Measurements from ENCODE around the gene MYCN.
"Not testable (repeated sequence)": the region's sequence is repeated elsewhere in the genome, so short reads cannot be mapped to it uniquely, and the experiment has no call there.

The MYCN gene

DNA sequence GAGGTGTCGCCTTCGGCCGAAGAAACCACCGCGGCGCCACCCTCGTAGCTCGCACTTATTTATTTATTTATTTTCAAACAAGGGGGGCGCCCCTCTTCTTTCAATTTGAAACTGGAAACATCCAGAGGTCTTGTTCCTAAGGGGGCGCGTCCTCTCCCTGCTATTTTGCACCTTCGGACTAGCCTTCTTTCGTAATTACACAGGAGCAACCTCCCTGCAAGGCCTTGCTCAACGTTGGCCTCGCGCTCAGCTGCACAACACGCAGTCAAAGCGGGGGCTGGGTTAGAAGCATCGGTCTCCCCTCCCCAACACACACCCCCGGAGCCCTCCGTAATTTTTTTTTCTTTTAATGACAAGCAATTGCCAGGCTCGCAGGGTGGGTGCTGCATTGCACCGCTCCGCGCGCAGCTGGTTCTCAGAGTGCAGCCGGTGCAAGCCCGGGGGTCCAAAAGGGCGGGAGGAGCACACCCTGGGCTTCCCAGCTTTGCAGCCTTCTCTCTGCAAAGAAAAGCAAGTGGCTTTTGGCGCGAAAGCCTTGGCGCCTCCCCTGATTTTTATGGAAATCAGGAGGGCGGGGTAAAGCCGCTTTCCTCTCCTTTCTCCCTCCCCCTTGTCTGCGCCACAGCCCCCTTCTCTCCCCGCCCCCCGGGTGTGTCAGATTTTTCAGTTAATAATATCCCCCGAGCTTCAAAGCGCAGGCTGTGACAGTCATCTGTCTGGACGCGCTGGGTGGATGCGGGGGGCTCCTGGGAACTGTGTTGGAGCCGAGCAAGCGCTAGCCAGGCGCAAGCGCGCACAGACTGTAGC is at the start of gene MYCN:
TSS of gene MYCN (plus strand) at position 697 of the 807 bp plus-strand sequence. CDS start 1,515 bp downstream, outside the sequence.
- DNase-seq, result peak; percentile 17 to 37 (median 25)

DNA sequence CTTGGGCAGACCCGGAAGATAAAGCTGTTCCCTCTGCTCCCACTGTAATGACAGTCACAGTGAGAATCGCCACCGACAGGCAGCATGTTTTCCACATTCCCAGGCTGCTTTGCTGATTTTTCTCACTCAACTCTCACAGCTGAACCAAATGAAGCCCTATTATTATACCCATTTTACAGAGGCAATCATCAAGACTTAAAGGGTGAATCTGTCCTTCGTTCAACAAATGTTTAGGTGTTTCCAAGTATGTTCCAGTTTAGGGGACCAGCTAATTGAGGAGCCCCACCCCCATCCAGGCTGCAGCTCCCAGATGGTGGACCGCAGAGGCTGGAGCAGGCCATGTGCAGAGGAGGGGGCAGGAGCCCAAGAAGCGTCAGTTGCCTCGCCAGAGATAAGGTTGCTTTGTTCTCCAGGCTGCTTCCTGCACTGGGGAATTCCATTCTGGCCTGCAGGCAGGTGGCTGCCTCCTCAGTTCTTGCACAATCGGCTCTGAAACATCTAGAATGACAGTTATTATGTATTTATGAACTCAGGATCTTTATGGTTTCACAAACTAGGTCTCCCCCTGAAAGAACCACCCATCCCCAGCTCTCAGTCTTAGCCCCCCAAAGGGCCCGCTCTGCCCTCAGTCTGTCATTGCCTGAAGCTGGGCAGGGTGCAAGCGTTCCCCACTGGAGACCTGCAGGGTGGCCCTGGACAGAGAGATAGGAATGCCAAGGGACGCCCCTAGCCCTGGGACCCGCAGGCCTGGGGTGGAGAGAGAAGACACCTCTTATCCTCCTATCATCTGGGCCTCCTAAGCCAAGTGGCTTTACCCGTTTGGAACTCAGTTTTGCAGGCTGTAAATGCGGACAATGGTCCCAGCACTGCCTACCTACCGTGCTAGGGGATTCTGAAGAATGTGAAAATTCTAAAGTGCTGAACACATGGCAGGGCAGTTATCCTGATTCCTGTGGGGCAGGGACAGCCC is 49.1 kb upstream of the MYCN start:
- no peak for DNase-seq

DNA sequence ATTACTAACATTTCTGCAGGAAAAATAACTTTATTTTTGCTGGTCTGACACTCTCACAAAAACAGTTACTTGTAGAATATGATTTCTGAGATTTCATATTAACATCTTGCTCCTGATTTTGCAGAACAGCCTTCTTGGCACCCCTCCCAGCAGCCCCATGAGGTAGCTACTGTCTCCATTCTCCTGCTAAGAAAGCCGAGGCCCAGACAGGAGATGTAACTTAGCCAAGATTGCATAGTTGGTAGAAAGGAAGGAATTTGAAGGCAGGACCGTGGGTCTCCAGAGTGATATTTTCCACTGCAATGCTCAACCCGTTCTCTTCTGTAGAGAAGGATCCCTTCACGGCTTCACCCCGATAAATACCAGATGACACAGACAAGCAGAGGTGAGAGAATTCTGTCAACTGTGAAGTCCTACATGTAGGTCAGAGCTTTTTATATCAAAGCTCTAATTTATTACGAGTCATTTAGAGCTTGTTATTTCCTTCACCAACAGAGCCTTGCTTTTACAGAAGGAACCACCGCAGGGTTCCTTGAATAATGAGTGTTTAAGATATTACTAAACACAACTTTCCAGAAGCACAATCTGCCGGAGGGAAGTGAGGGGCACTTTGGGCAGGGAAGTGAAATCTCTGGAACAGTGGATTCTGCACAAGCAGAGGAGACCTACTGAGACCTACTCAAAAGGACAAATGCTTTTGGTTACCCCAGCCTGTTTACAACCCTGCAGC is 48.0 kb upstream of the MYCN start:
- DNase-seq, result no peak

DNA sequence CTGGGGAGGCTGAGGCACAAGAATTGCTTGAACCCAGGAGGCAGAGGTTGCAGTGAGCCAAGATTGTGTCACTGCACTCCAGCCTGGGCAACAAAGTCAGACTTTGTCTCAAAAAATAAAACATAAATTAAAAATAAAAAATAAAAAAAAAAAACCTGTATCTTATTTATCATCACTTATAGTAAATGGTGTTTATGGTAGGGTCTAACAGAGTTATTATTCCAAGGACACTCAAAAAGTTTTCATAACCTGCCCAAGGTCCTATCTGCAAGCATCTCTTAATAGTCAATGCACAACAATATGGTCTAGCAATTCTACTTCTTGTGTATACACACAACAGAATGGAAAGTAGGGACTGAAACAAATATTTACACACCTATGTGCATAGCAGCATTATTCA is 47.3 kb upstream of the MYCN start:
- no peak for DNase-seq

DNA sequence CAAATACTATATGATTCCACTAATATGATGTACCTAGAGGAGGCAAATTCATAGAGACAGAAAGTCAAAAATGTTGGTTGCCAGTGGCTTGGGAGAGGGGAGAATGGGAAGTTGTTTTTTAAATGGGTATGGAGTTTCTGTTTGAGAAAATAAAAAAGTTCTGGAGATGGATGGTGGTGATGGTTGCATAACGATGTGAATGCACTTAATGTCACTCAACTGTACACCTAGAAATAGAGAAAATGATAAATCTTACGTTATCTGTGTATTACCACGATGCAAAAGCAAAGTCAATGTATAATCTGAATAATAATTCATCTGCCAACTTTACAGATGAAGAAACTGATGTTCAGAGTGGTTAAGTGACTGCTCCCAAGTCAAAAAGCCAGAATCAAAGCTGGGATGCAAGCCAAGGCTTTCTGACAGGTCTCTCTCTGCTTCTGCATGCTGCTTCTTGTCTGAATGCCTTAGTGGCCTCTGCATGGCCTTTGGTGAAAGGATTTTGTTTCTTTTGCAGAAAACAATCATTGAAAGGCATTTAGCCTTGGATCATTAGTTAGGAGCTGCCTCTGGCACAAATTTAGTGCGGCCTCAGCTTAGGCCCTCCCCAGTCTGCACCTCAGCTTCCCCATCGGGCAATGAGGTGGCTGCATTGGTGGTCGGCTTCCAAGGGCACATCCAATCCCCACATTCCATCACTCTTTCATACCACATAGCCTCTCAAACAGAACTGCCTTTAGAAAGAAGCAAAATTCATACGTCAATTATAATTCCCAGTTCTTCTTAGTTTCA is 46.5 kb upstream of the MYCN start:
- no peak for DNase-seq

DNA sequence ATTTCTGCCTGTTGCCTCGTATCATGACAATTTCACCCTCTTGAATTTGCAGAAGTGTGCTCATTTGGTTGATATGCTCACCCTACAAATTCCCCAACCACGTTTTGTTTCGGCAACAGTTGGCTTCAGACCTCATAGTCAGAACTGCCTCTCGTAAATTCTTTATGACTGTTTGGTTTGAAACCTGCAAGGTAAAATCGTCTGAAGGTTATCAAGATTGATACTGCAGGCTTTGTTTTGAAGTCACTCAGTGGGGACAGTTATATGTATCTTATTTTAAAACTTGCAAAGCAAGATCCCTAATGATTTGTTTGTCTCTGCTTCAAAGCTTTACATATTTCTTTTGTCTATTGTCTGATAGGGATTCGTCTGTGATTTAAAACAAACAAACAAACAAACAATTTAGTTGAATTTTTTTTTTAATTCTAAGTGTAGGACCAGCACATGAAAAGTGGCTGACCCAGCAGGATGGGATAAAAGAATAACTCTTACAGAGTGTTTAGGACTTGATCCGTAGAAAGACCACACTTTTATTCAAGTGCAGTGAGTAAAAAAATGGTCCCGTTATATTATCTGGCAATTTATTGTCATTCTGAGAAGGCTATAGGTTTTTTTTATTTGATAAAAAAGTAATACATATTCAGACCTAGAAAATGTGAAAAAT is 45.7 kb upstream of the MYCN start:
- DNase-seq, result no peak

DNA sequence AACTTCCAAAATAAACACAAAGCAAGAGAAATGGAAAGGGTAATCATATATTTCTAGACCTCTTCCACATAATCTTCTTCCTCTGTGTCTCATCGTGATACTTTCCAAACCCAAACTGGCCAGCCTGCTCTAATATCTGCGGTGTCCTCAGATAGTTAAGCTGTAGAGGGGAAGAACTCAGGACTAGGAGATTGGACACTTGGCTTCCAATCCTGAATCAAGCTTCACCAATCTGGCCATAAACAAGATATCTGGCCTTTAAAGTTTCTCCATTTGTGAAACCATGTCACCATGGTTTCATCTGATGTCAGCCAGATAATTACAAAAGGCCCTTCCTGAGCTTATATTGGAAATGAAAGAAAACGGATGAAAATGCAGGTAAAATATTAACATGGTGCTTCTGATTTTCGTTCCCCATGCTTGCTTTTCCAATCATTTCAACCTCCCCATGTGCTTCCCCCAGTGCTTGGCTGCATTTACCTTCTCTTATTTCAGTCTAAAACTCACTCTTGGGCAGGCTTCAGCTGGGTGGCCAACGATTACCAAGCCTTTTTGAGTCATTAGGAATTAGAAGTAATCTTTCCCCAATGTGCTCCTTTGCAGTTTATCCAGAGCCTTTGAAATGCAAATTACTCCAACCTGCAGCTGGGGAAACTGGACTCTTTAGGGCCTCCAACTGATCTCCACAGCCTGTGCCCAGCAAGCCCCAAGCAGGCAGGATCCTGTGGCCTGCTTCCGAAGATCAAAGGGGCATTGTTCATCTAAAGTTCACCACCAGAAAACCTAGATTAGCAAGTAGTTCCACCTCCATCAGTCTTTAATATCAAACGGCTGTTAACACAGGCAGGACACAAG is 44.5 kb upstream of the MYCN start:
- no peak for DNase-seq

DNA sequence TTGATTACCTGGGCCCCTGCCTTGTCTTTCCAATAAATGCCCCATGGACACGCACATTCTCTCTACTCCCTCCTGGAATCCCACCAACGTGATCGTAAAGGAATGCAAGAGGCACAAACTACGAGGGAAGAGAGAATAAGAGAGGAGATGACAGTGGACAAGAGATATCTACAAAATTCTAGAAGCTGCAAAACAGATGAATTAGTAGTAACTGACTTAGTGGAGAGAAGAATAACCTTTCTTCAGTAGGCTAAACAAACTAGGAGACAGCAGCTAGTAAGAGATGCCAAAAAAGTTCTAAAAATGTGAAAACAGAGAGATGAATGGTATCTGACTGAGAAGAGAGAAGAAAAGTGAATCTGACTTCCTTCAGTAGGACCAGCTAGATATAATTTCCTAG is 43.5 kb upstream of the MYCN start:
- no peak for DNase-seq

DNA sequence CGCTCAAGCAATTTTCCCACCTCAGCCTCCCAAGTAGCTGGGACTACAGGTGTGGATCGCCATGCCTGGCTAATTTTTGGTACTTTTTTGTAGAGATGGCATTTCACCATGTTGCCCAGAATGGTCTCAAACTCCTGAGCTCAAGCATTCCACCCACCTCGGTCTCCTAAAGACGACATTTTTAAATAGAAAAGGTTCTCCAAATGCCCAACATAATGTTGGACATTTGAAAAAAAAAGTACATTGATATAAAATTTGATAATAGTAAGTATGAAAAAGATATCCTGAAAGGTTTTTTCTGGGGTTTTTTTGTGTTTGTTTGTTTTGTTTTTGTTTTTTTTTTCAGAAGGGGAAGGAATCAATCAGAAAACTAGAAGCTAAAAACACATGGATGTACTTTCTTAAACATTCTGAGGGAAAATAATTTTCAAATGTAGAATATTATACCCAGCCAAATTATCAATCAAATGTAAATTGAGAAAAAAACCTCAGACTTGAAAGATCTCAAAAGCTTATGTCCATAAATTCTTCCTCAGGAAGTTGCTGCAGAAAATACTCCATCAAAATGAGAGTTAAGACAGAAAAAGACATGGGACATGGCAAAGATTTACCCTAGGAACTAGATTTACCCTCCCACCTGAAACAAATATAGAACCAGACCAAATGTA is 42.8 kb upstream of the MYCN start:
- DNase-seq, result no peak

DNA sequence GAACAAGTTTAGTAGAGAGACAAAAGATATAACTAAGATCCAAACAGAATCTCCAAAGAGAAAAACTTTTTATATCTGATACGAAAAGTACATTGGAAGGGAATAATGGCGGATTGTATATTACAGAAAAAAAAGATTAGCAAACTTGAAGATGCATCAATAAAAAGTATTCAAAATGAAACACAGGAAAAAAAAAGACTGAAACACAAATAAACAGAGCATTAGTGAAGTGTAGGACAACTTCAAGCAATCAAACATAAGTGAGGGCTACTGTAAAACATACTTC is 41.1 kb upstream of the MYCN start:
- DNase-seq, result no peak

DNA sequence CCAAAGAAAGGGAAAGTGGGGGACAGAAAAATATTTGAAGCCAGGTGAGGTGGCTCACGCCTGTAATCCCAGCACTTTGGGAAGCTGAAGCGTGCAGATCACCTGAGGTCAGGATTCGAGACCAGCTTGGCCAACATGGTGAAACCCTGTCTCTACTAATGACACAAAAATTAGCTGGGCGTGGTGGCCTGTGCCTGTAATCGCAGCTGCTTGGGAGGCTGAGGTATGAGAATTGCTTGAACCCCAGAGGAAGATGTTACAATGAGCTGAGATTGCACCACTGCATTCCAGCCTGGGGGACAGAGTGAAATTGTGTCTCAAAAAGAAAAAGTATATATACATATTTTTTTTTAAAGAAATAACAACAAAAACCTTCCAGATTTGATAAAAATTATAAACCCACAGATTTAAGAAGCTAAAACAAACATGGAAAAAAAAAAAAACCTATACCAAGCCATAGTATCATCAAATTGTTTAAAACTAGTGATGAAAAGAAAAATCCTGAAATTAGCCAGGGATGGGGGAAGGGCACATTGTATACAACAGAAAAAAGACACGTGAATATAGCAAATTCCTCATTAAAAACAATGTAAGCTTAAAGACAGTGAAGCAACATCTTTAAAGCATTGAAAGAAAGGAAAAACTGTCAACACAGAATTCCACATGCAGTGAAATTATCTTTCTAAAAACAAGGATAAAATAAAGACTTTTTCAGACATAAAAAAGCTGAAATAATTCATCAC is 40.4 kb upstream of the MYCN start:
- no peak for DNase-seq

DNA sequence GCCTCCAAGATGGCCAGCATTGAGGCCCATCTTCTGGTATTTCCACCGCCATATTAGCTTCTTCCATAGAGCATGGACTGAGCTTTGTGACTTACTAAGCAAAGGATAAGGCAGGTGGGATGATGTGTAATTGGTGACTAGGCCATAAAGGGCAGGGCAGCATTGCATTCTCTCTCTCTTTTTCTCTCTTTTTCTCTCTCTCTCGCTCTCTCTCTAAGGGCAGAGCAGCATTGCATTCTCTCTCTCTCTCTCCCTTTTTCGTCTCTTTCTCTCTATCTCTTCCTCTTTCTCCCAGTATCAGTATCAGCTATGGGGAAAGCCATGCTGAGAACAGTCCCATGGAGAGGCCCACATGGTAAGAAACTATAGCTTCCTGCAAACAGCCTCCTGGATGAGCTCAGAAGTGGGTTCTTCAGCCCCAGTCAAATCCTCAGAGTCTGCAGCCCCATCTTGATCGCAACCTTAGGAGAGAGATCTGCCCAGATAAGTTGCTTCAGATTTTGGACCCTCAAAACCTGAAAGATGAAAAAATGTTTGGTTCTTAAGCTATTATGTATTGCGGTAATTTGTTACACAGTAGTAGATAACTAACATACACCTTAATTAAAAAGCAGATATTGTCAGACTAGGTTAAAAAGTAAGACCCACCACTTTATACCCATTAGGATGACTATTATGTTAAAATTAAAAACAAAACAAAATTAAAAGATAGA is 39.1 kb upstream of the MYCN start:
- DNase-seq, result no peak

DNA sequence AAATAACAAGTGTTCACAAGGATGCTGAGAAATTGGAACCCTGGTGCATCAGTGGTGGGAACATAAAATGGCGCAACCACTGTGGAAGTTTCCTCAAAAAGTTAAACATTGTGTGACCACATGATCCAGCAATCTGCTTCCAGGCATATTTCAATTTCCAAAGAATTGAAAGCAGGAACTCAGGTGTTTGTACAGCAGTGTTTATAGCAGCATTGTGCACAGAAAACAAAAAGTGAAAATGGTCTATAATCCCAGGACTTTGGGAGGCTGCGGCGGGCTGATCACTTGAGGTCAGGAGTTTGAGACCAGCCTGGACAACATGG is 38.6 kb upstream of the MYCN start:
- DNase-seq, result no peak

DNA sequence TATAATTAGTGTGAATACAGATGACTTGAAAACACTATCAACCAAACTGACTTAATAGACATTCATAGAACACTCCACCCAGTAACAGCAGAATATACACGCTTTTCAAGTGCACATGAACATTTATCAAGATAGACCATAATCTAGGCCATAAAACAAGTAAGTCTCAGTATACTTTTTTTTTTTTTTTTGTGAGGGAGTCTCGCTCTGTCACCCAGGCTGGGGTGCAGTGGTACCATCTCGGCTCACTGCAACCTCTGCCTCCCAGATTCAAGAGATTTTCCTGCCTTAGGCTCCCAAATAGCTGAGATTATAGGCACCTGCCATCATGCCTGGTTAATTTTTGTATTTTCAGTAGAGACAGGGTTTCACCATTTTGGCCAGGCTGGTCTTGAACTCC is 36.4 kb upstream of the MYCN start:
- not testable (repeated sequence) for DNase-seq

DNA sequence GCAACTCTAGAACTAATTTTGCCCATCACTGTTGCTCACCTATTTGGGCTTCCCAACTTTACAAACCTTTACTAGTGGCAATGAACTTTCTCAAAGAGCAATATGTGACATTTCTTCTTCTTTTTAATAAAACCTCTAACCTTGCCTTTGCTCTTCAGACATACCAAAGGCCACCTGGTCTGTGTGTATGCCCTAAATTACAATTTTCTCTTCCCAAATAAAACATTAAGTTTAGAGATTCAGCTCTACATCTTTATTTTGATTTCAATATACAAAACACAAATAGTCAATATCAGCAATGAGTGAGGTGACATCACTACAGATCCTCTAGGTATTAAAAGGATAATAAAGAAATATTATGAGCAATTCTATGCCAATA is 35.1 kb upstream of the MYCN start:
- no peak for DNase-seq

DNA sequence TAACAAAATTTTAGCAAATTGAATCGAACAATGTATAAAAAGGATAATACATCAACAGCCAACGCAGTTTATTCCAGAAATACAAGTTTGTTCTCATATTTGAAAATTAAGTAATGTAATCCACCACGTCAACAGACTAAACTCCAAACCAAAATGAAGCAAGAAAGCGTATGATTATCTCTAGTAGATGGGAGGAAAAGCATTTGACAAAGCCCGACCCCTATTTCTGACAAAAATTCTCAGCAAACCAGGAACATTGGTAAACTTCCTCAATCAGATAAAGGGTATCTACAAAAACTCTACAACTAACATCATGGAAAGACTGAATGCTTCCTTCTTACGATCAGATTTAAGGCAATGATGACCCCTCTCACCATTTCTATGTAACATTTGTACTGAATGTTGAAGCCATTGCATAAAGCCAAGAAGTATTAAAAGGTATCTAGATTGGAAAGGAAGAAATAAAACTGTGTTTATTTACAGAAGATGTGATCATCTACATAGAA is 34.3 kb upstream of the MYCN start:
- no peak for DNase-seq

DNA sequence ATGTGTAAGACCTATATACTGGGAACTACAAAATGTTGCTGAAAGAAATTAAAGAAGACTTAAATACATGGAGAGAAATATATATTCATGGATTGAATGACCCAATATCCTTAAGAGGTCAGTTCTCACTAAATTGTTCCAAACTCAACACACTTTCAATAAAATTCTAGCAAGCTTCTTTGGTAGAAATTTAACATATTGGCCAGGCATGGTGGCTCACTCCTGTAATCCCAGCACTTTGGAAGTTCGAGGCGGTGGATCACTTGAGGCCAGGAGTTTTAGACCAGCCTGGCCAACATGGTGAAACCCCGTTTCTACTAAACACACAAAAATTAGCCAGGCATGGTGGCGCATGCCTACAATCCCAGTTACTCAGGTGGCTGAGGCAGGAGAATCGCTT is 33.6 kb upstream of the MYCN start:
- no peak for DNase-seq

DNA sequence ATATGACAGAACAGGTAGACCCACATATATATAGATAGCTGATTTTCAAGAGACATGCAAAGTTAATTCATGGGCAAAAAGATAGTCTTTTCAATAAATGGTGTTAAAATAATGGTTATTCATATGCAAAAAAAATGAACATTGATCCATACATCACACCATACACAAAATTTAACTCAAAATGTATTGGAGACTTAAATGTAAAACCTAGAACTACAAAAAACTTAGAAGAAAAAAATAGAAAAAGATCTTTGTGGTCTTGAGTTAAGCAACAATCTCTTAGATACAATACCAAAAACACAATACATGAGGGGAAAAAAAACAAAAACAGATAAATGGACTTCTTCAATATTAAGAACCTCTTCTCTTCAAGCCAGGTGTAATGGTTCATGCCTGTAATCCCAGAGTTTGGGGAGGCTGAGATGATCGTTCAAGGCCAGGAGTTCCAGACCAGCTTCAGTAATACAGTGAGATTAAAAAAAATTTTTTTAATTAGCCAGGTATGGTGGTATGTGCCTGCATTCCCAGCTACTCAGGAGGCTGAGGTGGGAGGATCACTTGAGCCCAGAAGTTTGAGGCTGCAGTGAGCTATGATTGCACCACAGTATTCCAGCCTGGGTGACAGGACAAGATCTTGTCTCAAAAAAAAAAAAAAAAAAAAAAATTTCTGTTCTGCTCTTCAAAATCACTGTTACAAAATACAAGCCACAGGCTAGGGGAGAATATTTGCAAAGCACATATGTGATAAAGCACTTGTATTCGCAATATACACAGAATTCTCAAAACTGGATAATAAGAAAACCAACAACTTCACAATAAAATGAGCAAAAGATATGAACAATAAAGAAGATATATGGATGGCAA is 32.7 kb upstream of the MYCN start:
- no peak for DNase-seq
